K562 (cell line): Measurements from ENCODE around the gene SEC61A1. TPM values are rescaled to one million over a fixed set of nuclear protein-coding genes. Genes with fewer than 3 reads are reported as not detected.

ENCODE experiments used
- ETV5 ChIP-seq: sonication (generic); formaldehyde crosslinking; IDR thresholded peaks from 2 replicates; pipeline ENCODE4 v1.4.0; 2020; ENCODE audit warnings: low read depth, mild to moderate bottlenecking, missing genetic modification reagents
- FOSL1 ChIP-seq: fragments of 200-800 bp; sonication (Bioruptor generic); conservative IDR thresholded peaks from 2 replicates; pipeline ENCODE4 v1.6.1; 2016; ENCODE audit warnings: missing genetic modification characterization, missing compliant biosample characterization
- HEY1 ChIP-seq: fragments of 250-450 bp; sonication (Bioruptor Pico); IDR thresholded peaks from 2 replicates; pipeline ENCODE4 v1.5.0; 2020; ENCODE audit warnings: mild to moderate bottlenecking, moderate library complexity, borderline replicate concordance
- KAT8 ChIP-seq: fragments of 450-650 bp; IDR thresholded peaks from 2 replicates; pipeline ENCODE4 v1.6.1; 2016; ENCODE audit warnings: low read depth, mild to moderate bottlenecking
- MTA2 ChIP-seq: fragments of 450-650 bp; IDR thresholded peaks from 2 replicates; pipeline ENCODE4 v1.6.1; 2016; ENCODE audit warnings: low read depth
- RFX5 ChIP-seq: IDR thresholded peaks from 2 replicates; pipeline ENCODE4 v1.6.1; 2011; ENCODE audit warnings: low read depth, mild to moderate bottlenecking, improper control_type of control experiment, low read length
- SMARCC2 ChIP-seq: fragments of 450-650 bp; IDR thresholded peaks from 2 replicates; pipeline ENCODE4 v1.6.1; 2017; ENCODE audit warnings: antibody characterized with exemption, moderate library complexity, mild to moderate bottlenecking, low read depth
- TAL1 ChIP-seq: fragments of 450-650 bp; IDR thresholded peaks from 2 replicates; pipeline ENCODE4 v1.6.1; 2016; ENCODE audit warnings: mild to moderate bottlenecking
- TCF3 ChIP-seq: sonication (generic); formaldehyde crosslinking; IDR thresholded peaks from 2 replicates; pipeline ENCODE4 v1.4.0; 2020; ENCODE audit warnings: mild to moderate bottlenecking, missing genetic modification reagents
- TCF7L2 ChIP-seq: fragments of 150-350 bp; IDR thresholded peaks from 2 replicates; pipeline ENCODE4 v1.6.1; 2016; ENCODE audit warnings: low read depth, mild to moderate bottlenecking, low read length, moderate library complexity
- TCFL5 ChIP-seq: fragments of 250-450 bp; sonication (Bioruptor Pico); conservative IDR thresholded peaks from 2 replicates; pipeline ENCODE4 v1.6.1; 2021; ENCODE audit warnings: mild to moderate bottlenecking, moderate library complexity, matching md5 sums
- ZNF311 ChIP-seq: fragments of 250-450 bp; sonication (Bioruptor Pico); IDR thresholded peaks from 2 replicates; pipeline ENCODE4 v1.4.0; 2020; ENCODE audit warnings: mild to moderate bottlenecking, moderate library complexity
- ZNF354B ChIP-seq: fragments of 250-450 bp; sonication (Bioruptor Pico); IDR thresholded peaks from 2 replicates; pipeline ENCODE4 v1.4.0; 2020
- polyA plus RNA-seq, 8 experiments: library from polyadenylated mRNA; depleted of rRNA in 4 of 8; stranded (reverse) in 5 of 8; unstranded in 3 of 8; fragments of >200 nt; fragmentation: Nextera tagmentation in 2 of 8; fragmentation: Illumina TruSeq in 1 of 8; extraction: Ambion mirVana in 2 of 8; extraction: Trizol in 1 of 8; gene quantifications; 2 replicates each; pipeline versions ENCODE4 v1.2.1 to v1.2.3, GENCODE V29; 2011 to 2014; ENCODE audit warnings: inconsistent platforms in 1 of 8, missing spikeins in 1 of 8
- total RNA-seq, 7 experiments: library from RNA; depleted of rRNA in 6 of 7; stranded (reverse); fragments of >200 nt in 6 of 7; fragmentation: Illumina TruSeq in 2 of 7; extraction: Trizol in 2 of 7; gene quantifications; 2 replicates each; pipeline versions ENCODE4 v1.2.1 to v1.2.3, GENCODE V29; 2011 to 2021; ENCODE audit warnings: low replicate concordance in 1 of 7
- TF ChIP-seq, protein P1 (sequence below): fragments of 200-400 bp; formaldehyde crosslinking; IDR thresholded peaks from 2 replicates; pipeline ENCODE4 v1.6.1; 2017; ENCODE audit warnings: mild to moderate bottlenecking, low read depth, low read length, moderate library complexity
- TF ChIP-seq, protein P2 (sequence below): fragments of 450-650 bp; IDR thresholded peaks from 2 replicates; pipeline ENCODE4 v1.6.1; 2017; ENCODE audit warnings: antibody characterized with exemption
- TF ChIP-seq, protein P3 (sequence below): fragments of 250-450 bp; sonication (Bioruptor Pico); IDR thresholded peaks from 2 replicates; pipeline ENCODE4 v1.4.0; 2020; ENCODE audit warnings: mild to moderate bottlenecking, moderate library complexity
- TF ChIP-seq, protein P4 (sequence below), 2 experiments: fragments of 200-800 bp in 1 of 2; sonication (Bioruptor generic) in 1 of 2; sonication (generic) in 1 of 2; formaldehyde crosslinking in 1 of 2; IDR thresholded peaks in 1 of 2; conservative IDR thresholded peaks in 1 of 2; 2 replicates each; pipeline versions ENCODE4 v1.5.0 to v1.6.1; 2016 to 2020; ENCODE audit warnings: missing compliant biosample characterization in 1 of 2, missing genetic modification characterization in 1 of 2, missing genetic modification reagents in 1 of 2
- TF ChIP-seq, protein P5 (sequence below): fragments of 200-800 bp; sonication (Bioruptor generic); IDR thresholded peaks from 2 replicates; pipeline ENCODE4 v1.6.1; 2017; ENCODE audit warnings: missing genetic modification characterization, missing compliant biosample characterization

SEC61A1 gene
- total and polyA plus RNA-seq, 9 of the 15 experiments (the other 6 are each of a cell fraction or from before 2014, with no cell fraction given): 1.9 to 140 (median 79.1) TPM

DNA sequence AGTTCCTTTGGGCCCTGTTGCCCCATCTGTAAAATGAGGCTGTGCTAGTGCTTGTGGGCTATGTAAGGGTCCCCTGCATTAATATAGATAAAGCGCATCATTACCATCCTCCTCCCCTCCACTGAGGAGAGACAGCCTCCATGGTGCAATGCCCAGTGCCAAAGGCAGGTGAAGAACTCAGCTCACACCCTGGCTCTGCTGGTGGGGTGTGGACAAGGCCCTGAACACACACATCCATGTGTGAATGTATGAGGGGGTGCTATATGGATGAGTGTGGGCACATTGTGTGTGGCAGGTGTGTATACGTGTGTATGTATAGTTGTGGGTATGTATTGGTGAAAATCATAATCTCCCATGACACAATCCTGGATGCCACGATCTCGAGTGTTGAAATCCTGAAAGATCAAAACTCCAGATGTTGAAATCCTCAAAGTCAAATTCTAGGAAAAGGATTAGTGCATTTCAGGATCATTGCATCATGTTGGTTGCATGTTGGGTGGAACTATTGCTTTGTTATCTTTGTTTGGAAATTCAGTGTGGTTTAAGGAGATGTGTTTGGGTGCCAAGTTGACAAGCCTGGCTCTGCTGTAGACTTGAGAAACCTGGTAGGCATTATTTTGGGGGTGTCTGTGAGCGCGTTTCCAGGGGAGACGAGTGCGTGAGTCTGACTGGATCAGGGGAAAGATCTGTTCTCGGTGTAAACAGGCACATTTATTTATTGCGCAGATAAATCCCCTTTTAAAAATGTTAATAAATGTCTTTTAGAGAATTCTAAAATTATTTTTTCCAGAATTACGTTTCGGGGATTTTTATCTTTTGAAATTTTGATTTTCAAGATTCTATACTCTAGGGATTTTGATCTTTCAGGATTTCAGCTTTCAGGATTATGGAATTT lies 42.0 kb upstream of the SEC61A1 start (continued):
- TF ChIP-seq, protein P1, sequence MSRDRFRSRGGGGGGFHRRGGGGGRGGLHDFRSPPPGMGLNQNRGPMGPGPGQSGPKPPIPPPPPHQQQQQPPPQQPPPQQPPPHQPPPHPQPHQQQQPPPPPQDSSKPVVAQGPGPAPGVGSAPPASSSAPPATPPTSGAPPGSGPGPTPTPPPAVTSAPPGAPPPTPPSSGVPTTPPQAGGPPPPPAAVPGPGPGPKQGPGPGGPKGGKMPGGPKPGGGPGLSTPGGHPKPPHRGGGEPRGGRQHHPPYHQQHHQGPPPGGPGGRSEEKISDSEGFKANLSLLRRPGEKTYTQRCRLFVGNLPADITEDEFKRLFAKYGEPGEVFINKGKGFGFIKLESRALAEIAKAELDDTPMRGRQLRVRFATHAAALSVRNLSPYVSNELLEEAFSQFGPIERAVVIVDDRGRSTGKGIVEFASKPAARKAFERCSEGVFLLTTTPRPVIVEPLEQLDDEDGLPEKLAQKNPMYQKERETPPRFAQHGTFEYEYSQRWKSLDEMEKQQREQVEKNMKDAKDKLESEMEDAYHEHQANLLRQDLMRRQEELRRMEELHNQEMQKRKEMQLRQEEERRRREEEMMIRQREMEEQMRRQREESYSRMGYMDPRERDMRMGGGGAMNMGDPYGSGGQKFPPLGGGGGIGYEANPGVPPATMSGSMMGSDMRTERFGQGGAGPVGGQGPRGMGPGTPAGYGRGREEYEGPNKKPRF: no peak
- TF ChIP-seq, protein P2, sequence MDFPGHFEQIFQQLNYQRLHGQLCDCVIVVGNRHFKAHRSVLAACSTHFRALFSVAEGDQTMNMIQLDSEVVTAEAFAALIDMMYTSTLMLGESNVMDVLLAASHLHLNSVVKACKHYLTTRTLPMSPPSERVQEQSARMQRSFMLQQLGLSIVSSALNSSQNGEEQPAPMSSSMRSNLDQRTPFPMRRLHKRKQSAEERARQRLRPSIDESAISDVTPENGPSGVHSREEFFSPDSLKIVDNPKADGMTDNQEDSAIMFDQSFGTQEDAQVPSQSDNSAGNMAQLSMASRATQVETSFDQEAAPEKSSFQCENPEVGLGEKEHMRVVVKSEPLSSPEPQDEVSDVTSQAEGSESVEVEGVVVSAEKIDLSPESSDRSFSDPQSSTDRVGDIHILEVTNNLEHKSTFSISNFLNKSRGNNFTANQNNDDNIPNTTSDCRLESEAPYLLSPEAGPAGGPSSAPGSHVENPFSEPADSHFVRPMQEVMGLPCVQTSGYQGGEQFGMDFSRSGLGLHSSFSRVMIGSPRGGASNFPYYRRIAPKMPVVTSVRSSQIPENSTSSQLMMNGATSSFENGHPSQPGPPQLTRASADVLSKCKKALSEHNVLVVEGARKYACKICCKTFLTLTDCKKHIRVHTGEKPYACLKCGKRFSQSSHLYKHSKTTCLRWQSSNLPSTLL: peak; percentile 36; the same call in 1 of the 2 replicates
- peak; percentile 26; the same call in 1 of the 2 replicates for TF ChIP-seq SMARCC2
- TF ChIP-seq FOSL1: peak; percentile 36
- peak; percentile 44 for TF ChIP-seq TAL1
- no peak for TF ChIP-seq RFX5
- no peak for TF ChIP-seq ETV5 (CRISPR knock-in tag)
- TF ChIP-seq, protein P3, sequence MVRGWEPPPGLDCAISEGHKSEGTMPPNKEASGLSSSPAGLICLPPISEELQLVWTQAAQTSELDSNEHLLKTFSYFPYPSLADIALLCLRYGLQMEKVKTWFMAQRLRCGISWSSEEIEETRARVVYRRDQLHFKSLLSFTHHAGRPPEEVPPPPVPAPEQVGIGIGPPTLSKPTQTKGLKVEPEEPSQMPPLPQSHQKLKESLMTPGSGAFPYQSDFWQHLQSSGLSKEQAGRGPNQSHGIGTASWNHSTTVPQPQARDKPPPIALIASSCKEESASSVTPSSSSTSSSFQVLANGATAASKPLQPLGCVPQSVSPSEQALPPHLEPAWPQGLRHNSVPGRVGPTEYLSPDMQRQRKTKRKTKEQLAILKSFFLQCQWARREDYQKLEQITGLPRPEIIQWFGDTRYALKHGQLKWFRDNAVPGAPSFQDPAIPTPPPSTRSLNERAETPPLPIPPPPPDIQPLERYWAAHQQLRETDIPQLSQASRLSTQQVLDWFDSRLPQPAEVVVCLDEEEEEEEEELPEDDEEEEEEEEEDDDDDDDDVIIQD: no peak
- TF ChIP-seq ZNF354B: no peak
- TF ChIP-seq TCFL5 (CRISPR knock-in tag): no peak
- no peak for TF ChIP-seq HEY1 (CRISPR knock-in tag)
- peak; percentile 25; the same call in 1 of the 2 replicates for TF ChIP-seq MTA2
- no peak for TF ChIP-seq ZNF311 (CRISPR knock-in tag)
- TF ChIP-seq TCF3 (CRISPR knock-in tag): peak; percentile 42; the same call in 1 of the 2 replicates
- no peak for TF ChIP-seq KAT8
- TF ChIP-seq, protein P4, sequence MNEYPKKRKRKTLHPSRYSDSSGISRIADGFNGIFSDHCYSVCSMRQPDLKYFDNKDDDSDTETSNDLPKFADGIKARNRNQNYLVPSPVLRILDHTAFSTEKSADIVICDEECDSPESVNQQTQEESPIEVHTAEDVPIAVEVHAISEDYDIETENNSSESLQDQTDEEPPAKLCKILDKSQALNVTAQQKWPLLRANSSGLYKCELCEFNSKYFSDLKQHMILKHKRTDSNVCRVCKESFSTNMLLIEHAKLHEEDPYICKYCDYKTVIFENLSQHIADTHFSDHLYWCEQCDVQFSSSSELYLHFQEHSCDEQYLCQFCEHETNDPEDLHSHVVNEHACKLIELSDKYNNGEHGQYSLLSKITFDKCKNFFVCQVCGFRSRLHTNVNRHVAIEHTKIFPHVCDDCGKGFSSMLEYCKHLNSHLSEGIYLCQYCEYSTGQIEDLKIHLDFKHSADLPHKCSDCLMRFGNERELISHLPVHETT (CRISPR knock-in tag; conservative IDR thresholded peaks at IDR 0.05 in 1 of 2, IDR thresholded peaks at IDR 0.05 in 1 of 2): no peak
- no peak for TF ChIP-seq TCF7L2
- TF ChIP-seq, protein P5, sequence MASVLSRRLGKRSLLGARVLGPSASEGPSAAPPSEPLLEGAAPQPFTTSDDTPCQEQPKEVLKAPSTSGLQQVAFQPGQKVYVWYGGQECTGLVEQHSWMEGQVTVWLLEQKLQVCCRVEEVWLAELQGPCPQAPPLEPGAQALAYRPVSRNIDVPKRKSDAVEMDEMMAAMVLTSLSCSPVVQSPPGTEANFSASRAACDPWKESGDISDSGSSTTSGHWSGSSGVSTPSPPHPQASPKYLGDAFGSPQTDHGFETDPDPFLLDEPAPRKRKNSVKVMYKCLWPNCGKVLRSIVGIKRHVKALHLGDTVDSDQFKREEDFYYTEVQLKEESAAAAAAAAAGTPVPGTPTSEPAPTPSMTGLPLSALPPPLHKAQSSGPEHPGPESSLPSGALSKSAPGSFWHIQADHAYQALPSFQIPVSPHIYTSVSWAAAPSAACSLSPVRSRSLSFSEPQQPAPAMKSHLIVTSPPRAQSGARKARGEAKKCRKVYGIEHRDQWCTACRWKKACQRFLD (CRISPR knock-in tag): peak; percentile 52; the same call in 1 of the 2 replicates
